IgD-negative memory B cell (primary cell): ENCODE results near the gene SH3RF3. TPM values are rescaled to one million over a fixed set of nuclear protein-coding genes. Genes with fewer than 3 reads are reported as not detected.

Experiments used
- H3K27ac Mint-ChIP-seq, 3 donors: one replicate each; pipeline ENCODE4 v1.8.0; 2020 to 2022; ENCODE audit warnings: mild to moderate bottlenecking in 3 of 3, mixed read lengths in 3 of 3, moderate library complexity in 1 of 3
- H3K27me3 Mint-ChIP-seq: one replicate; pipeline ENCODE4 v1.8.0; 2021; ENCODE audit warnings: mixed read lengths
- H3K36me3 Mint-ChIP-seq: one replicate; pipeline ENCODE4 v1.8.0; 2020; ENCODE audit warnings: mild to moderate bottlenecking, mixed read lengths
- H3K4me1 Mint-ChIP-seq, 3 donors: one replicate each; pipeline ENCODE4 v1.8.0; 2020 to 2022; ENCODE audit warnings: mixed read lengths in 3 of 3, mild to moderate bottlenecking in 1 of 3
- H3K4me3 Mint-ChIP-seq, 4 donors: one replicate each; pipeline ENCODE4 v1.8.0; 2020 to 2022; ENCODE audit warnings: mild to moderate bottlenecking in 4 of 4, mixed read lengths in 4 of 4, moderate library complexity in 3 of 4
- H3K9me3 Mint-ChIP-seq, 3 donors: one replicate each; pipeline ENCODE4 v1.8.0; 2020 to 2021; ENCODE audit warnings: mixed read lengths in 3 of 3, mild to moderate bottlenecking in 1 of 3
- polyA plus RNA-seq: library from polyadenylated mRNA; unstranded; fragments of 300-500 nt; fragmentation: Illumina TruSeq; gene quantifications from one replicate; pipeline ENCODE4 v1.2.3, GENCODE V29; 2021

The SH3RF3 gene
- polyA plus RNA-seq, 1 donor from 2014 or later = not detected

DNA sequence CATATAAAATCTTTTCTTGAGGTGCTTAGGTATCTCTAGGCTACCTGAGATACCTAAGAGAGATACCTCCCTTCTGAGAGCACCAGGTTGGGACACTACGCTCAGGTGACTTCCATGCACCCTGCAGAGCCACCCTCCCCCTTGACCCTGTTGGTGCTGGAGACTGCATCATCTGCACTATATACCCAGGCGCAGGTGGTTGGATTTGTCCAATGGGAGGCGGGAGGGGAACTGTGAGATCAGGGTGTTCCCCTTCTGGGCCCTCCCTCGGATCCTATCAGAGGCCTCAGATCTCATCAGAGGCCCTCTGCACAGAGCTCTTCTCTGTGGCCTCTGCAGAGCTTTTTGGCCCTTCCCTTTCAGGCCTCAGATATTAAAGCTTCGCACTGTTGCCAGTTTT is 158.4 kb downstream of the SH3RF3 start:
- Mint-ChIP-seq H3K27ac (no peak overlapping the region), H3K27me3 (no peaks in the 10 kb centered on the region), H3K9me3 (no peaks in the 10 kb centered on the region), H3K4me3 (no peak overlapping the region), H3K36me3 (no peaks in the 10 kb centered on the region), H3K4me1 (no peaks in the 10 kb centered on the region)

DNA sequence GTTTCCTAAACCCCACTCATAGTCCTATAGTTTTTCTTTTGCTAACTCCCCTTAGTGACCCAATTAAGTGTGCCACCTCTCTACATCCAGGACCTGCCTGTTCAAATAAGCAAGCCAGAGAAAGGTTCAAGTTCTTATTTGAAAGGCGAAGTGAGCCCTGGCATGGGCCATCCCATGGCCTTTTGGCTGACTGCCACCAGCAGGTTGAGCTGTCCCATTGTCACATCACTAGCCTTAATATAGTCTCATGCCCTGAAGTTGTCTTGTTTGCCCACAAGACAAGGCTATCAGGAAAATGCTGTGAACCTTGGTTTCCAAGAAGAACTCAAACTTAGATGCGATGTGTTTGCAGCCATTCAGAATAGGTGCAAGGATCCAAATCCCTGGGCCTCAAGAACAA is 158.8 kb downstream of the SH3RF3 start:
- Mint-ChIP-seq H3K9me3 (no peaks in the 10 kb centered on the region), H3K36me3 (no peaks in the 10 kb centered on the region), H3K27me3 (no peaks in the 10 kb centered on the region), H3K4me3 (no peak overlapping the region), H3K4me1 (no peaks in the 10 kb centered on the region), H3K27ac (no peak overlapping the region)

DNA sequence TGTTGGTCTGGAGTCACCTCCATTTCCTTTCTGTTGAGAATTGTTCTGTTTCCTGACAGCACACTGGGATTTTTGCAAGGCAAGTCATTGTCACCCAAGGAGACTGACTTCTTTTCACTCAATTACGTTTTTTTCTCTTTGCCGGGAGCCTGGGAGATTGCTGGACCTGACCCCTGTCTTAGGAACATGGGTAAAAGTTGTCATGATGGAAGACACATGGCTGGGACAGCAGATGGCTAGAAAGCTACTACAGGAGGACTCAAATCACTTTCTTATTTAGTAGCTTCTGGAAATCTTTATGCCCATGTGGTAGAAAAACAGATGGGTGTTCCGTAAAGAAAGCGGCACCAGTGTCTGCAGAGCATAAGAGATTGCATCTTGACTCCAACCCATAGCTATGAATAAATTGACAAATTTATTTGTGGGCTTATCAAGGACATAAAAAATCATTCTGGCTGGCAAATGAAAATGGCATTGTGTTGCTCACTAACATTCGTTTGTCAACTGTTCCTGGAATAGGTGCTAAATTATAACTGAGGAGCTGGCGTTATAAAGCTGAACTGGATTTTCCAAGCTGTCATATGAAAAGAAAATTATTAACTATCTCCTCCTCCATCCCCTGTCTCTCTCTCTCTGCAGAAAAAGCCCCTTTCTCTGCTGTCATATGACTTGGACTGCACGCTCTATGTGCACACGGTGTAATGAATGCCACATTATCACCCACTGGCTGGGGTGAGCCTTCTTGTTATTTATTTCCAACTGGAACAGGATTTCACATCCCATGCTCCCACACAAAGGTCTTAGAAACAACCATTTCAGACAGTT is 159.8 kb downstream of the SH3RF3 start:
- Mint-ChIP-seq H3K4me1 (no peaks in the 10 kb centered on the region), H3K4me3 (no peak overlapping the region), H3K9me3 (no peaks in the 10 kb centered on the region), H3K27me3 (no peaks in the 10 kb centered on the region), H3K36me3 (no peaks in the 10 kb centered on the region), H3K27ac (no peak overlapping the region)

DNA sequence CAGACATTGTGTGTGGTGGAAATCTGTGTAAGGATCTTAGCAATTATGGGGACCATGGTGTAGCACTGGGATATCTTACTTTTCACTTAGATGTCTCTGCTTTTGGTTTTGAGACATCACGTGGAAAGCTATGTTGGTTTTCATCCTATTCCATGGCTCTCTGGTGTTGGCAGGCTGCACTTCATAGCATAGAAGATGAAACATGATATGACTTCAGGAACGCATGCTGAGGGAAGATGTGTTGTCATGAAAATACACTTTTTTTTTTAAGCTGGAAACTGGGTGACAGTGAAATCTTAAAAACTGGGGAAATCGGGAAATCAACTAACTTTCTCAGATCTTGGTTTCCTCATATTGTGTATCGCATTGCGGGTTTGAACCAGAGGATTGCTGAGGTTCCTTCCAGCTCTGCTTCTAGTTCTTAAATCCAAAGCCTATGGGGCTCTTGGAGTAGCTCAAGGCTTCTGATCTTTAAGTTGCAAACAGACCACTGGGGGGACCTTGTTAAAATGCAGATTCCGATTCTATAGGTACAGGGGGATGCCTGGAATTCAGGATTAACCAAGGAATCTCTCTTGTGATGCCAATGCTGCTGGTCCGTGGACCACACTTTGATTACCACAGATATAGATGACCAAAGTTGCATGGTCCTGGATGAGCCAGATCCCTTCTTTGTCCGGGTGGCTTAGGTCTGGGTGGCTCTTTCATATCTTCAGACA is 160.7 kb downstream of the SH3RF3 start:
- no peaks in the 10 kb centered on the region for H3K4me1 Mint-ChIP-seq
- no peak overlapping the region for H3K27ac Mint-ChIP-seq
- H3K4me3 Mint-ChIP-seq = no peak overlapping the region
- peaks cover 0 to under 1% (median 0%) of the 10 kb centered on the region in 3 donors for H3K9me3 Mint-ChIP-seq
- H3K36me3 Mint-ChIP-seq = no peaks in the 10 kb centered on the region
- H3K27me3 Mint-ChIP-seq = no peaks in the 10 kb centered on the region

GRCh38 chr2:109290887-109291643 is 162.1 kb downstream of the SH3RF3 start:
- H3K4me1 Mint-ChIP-seq = no peaks in the 10 kb centered on the region
- no peaks in the 10 kb centered on the region for H3K36me3 Mint-ChIP-seq
- no peaks in the 10 kb centered on the region for H3K27me3 Mint-ChIP-seq
- H3K27ac Mint-ChIP-seq = no peak overlapping the region
- H3K9me3 Mint-ChIP-seq = peaks cover 0 to 2% (median 0%) of the 10 kb centered on the region in 3 donors
- H3K4me3 Mint-ChIP-seq = no peak overlapping the region

DNA sequence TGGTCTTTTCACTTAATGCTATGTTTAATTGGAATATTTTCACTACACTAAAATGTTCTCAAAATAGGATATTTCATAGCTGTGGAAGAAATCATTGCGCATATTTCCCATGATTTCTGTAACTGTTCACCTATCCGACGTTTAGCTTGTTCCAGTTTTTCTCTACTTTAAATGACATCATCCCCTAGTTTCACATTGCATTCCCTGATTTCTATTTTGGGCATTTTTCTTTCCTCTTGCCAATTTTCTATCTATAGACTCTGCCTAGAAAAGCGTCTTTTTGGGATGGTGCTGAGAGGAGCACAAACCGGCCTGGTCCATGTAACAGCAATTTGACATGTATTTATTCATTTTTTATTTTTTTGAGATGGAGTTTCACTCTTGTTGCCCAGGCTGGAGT is 163.4 kb downstream of the SH3RF3 start:
- Mint-ChIP-seq H3K4me3 (no peak overlapping the region), H3K4me1 (no peaks in the 10 kb centered on the region), H3K9me3 (peaks cover 0 to 2% (median 0%) of the 10 kb centered on the region in 3 donors), H3K27me3 (no peaks in the 10 kb centered on the region), H3K36me3 (no peaks in the 10 kb centered on the region), H3K27ac (no peak overlapping the region)

- H3K4me3 Mint-ChIP-seq = no peak overlapping the region
- peaks cover 0 to 2% (median 0%) of the 10 kb centered on the region in 3 donors for H3K9me3 Mint-ChIP-seq
- no peak overlapping the region for H3K27ac Mint-ChIP-seq
- no peaks in the 10 kb centered on the region for H3K36me3 Mint-ChIP-seq
- H3K4me1 Mint-ChIP-seq = no peaks in the 10 kb centered on the region
- H3K27me3 Mint-ChIP-seq = no peaks in the 10 kb centered on the region
Measured at GRCh38 chr2:109293663-109294062, 164.7 kb downstream of the SH3RF3 start.

GRCh38 chr2:109294523-109294922 is 165.5 kb downstream of the SH3RF3 start:
- H3K27me3 Mint-ChIP-seq = no peaks in the 10 kb centered on the region
- H3K27ac Mint-ChIP-seq = no peak overlapping the region

DNA sequence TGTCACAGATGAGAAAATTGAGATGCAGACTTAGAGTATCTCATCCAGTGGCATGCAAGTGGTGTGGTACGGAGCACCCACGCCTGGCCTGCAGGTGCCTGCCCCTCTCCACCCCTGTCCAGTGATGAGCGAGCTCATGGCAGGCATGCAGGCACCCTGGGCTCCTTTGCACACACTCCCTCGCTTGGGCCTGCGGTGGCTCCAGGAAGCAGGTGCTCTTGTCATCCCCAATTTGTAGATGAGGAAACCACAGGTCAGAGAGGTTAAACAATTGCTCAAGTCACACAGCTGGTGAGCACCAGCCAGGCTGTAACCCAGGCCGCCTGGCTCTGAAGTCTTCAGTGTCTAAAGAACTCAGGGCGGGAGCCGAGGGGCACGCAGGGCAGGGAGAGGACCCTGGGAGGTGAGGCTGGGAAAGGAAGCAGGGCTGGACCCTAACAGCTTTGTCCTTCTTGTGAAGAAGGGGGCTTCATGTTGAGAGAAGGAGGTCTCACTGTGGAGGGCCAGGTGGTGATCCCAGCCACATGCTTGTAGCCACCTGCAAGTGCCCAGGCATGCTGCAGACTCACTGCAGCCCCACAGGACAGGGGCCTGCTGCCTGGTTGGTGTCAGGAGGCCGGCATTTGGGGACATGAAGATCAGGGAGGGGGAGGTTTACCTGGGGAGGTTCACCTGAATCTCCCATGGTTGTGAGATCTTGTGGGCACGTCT is 166.2 kb downstream of the SH3RF3 start:
- Mint-ChIP-seq H3K4me3 (peak overlapping the region in 1 of 4 donors; percentile 47), H3K4me1 (no peaks in the 10 kb centered on the region), H3K27ac (no peak overlapping the region), H3K36me3 (no peaks in the 10 kb centered on the region), H3K9me3 (peaks cover 0 to 2% (median 0%) of the 10 kb centered on the region in 3 donors), H3K27me3 (no peaks in the 10 kb centered on the region)

More at GRCh38 chr2:109294523-109294922, 165.5 kb downstream of the SH3RF3 start:
- H3K4me1 Mint-ChIP-seq = no peaks in the 10 kb centered on the region
- no peak overlapping the region for H3K4me3 Mint-ChIP-seq
- H3K9me3 Mint-ChIP-seq = peaks cover 0 to 2% (median 0%) of the 10 kb centered on the region in 3 donors
- no peaks in the 10 kb centered on the region for H3K36me3 Mint-ChIP-seq

- no peaks in the 10 kb centered on the region for H3K4me1 Mint-ChIP-seq
- H3K9me3 Mint-ChIP-seq = peaks cover 0 to 2% (median 0%) of the 10 kb centered on the region in 3 donors
- H3K4me3 Mint-ChIP-seq = no peak overlapping the region
- no peaks in the 10 kb centered on the region for H3K36me3 Mint-ChIP-seq
- no peaks in the 10 kb centered on the region for H3K27me3 Mint-ChIP-seq
- no peak overlapping the region for H3K27ac Mint-ChIP-seq
Measured at GRCh38 chr2:109295781-109296117, 166.7 kb downstream of the SH3RF3 start.

- no peak overlapping the region for H3K27ac Mint-ChIP-seq
- no peaks in the 10 kb centered on the region for H3K27me3 Mint-ChIP-seq
- no peaks in the 10 kb centered on the region for H3K36me3 Mint-ChIP-seq
- no peak overlapping the region for H3K4me3 Mint-ChIP-seq
- peaks cover 0 to 2% (median 0%) of the 10 kb centered on the region in 3 donors for H3K9me3 Mint-ChIP-seq
- no peaks in the 10 kb centered on the region for H3K4me1 Mint-ChIP-seq
Measured at GRCh38 chr2:109297566-109298490, 168.8 kb downstream of the SH3RF3 start.

DNA sequence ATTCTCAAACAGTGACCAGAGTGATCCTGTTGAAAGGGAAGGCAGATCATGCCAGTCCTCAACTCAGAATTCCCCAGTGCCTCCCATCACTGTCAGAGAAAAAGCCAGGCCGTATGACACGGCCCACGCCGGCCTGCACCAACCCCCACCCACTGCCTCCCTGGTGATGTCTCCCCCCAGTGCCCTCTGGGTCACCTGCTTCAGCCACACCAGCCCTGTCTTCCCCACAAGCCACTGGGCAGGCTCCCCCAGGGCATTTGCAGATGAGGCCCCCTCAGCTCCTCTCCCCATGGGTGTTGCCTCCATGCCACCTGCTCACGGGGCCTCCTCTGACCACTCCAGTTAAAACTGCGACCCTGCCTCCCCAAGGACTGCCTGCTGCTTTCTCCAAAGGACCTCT is 169.8 kb downstream of the SH3RF3 start:
- Mint-ChIP-seq H3K9me3 (peaks cover 0 to 2% (median 0%) of the 10 kb centered on the region in 3 donors), H3K4me1 (no peaks in the 10 kb centered on the region), H3K36me3 (no peaks in the 10 kb centered on the region), H3K27me3 (no peaks in the 10 kb centered on the region), H3K27ac (no peak overlapping the region), H3K4me3 (no peak overlapping the region)

DNA sequence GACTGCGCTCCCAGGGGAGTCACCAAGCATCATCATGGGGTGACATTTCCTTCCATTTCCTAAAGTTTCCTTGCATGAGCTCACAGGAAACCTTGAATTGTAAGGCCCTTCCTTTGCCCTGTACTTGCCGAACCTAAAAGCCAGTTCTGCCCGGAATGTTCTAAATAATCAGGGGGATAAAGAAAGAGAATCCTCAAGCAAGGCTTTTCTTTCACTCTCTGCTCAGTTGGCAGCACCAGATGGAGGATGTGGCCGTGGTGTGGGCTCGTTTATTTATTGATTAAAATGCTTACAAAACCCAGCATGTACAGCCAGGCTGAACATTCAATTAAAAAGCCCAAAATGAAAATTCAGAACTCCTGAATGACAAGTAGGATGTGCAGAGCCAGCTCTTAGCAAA is 170.5 kb downstream of the SH3RF3 start:
- Mint-ChIP-seq H3K27ac (no peak overlapping the region), H3K36me3 (no peaks in the 10 kb centered on the region), H3K4me1 (peaks cover 0 to 1% (median 0%) of the 10 kb centered on the region in 3 donors), H3K4me3 (no peak overlapping the region), H3K27me3 (no peaks in the 10 kb centered on the region), H3K9me3 (peaks cover 0 to 2% (median 0%) of the 10 kb centered on the region in 3 donors)

DNA sequence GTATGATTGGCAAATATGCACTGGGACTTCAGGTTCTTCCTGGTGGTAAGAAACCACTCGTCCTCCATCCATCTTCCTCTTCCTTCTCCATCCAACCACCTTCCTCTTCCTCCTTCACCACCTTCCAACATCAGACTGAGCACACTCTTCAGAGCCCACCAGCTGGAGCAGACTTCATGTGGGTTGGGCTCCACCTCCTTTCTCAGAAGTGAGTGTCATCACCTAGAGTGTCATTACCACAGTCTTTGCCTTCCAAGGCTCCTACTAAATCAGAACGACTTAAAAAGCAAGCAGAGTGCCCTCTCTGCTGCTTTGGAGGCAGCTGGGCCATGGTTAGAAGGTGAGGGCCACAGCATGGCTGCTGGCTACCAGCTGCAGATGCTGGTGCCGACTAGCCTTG is 171.6 kb downstream of the SH3RF3 start:
- H3K4me3 Mint-ChIP-seq = no peak overlapping the region
- no peaks in the 10 kb centered on the region for H3K9me3 Mint-ChIP-seq
- H3K27ac Mint-ChIP-seq = no peak overlapping the region
- no peaks in the 10 kb centered on the region for H3K36me3 Mint-ChIP-seq
- H3K27me3 Mint-ChIP-seq = peaks cover 2% of the 10 kb centered on the region
- peaks cover 0 to 3% (median 0%) of the 10 kb centered on the region in 3 donors for H3K4me1 Mint-ChIP-seq
